GM12892 (cell line): Measurements from ENCODE around the gene GTF2H3.
A peak's percentile ranks its signal among the peaks of the same experiment; 100 is the strongest.

Source experiments
- DNase-seq: peaks from one replicate; pipeline ENCODE4 v3.0.0; 2011; ENCODE audit not compliant: insufficient read length
- FAIRE-seq: peaks from 2 replicates; lab custom pipeline; 2011; peaks lifted over from hg19 to GRCh38; lab: Jason Lieb, UNC
- POLR2A ChIP-seq: IDR thresholded peaks from 2 replicates; pipeline ENCODE4 v1.6.1; 2011; ENCODE audit warnings: low read depth, low read length, control low read depth
- POLR2AphosphoS5 ChIP-seq: IDR thresholded peaks from 2 replicates; pipeline ENCODE4 v1.6.1; 2011; ENCODE audit warnings: low read depth, low read length, control low read depth
- TAF1 ChIP-seq: IDR thresholded peaks from 2 replicates; pipeline ENCODE4 v1.6.1; 2011; ENCODE audit warnings: low read depth, mild to moderate bottlenecking, control low read depth, low read length, borderline replicate concordance

Gene GTF2H3

DNA sequence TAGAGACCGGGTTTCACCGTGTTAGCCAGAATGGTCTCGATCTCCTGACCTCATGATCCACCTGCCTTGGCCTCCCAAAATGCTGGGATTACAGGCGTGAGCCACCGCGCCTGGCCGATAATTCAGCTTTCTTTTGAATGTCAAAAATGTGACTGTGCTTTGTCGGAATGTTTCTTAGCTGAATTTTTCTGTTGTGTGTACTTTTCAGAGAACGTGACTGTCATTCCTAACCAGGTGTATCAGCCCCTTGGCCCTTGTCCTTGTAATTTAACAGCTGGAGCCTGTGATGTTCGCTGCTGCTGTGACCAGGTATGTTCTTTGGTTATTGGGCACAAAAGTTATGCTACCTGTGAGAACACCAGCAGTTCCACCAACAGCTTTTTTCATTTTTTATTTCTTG is 45.4 kb downstream of the GTF2H3 start:
- DNase-seq: no peak
- no peak for FAIRE-seq
- TF ChIP-seq POLR2AphosphoS5 (no peak), TAF1 (no peak), POLR2A (no peak)

DNA sequence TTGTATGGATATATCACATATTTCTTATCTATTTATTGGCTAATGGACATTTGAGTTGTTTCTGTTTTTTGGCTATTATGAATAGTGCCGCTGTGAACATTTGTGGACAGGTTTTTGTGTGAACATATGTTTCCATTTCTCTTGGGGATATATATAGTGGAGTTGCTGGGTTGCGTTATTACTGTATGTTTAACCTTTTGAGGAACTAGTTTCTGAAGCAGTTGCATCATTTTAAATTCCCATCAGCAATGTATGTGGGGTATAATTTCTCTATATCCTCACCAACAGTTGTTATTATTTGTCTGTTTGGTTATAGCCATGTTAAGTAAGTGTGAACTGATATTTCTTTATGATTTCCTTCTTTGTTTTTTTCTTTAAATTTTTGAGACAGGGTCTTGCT is 48.0 kb downstream of the GTF2H3 start:
- TF ChIP-seq POLR2A (no peak), POLR2AphosphoS5 (no peak), TAF1 (no peak)
- FAIRE-seq (peak; percentile 73), DNase-seq (no peak)

DNA sequence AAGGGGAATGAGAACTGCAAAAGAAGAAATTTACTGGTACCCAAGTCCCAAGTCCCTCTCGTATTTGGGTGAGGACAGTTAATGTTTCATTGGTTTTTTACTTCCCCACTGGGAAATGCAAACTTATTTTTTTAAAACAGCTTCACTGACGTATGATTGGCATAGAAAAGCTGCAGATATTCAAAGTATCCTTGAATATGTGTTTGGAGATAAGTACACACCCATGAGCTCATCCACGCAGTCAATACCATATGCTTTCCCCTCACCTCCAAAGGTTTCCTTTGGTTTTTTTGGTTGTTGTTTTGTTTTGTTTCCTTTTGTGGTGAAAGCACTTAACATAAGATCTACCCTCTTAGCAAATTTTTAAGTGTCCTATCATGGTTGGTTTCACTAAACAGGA is 50.3 kb downstream of the GTF2H3 start:
- TF ChIP-seq TAF1 (no peak), POLR2AphosphoS5 (no peak), POLR2A (no peak)
- DNase-seq: no peak
- no peak for FAIRE-seq

DNA sequence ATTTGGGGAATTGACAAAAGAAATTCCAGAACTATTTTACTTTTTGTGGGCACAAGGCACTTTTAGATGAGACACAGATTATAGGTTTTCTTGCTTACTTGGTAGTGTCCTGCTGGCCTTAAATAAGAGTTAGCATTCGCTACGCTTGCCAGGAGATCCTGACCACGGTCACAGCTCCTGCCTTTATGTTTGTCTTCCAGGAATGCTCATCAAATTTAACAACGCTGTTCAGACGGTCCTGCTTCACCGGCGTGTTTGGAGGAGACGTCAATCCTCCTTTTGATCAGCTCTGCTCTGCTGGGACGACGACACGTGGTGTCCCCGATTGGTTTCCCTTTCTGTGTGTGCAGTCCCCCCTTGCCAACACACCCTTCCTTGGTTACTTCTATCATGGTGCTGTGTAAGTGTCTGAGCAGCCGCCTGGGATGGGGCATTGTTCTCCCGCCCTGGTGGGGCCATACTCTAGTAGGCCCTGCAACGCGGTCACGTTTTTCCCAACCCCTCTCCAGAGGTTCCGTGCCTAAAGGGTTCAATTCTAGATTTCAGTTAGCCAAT is 53.1 kb downstream of the GTF2H3 start:
- TF ChIP-seq POLR2A: no peak
- TF ChIP-seq POLR2AphosphoS5: no peak
- no peak for TF ChIP-seq TAF1
- no peak for DNase-seq
- FAIRE-seq: no peak

DNA sequence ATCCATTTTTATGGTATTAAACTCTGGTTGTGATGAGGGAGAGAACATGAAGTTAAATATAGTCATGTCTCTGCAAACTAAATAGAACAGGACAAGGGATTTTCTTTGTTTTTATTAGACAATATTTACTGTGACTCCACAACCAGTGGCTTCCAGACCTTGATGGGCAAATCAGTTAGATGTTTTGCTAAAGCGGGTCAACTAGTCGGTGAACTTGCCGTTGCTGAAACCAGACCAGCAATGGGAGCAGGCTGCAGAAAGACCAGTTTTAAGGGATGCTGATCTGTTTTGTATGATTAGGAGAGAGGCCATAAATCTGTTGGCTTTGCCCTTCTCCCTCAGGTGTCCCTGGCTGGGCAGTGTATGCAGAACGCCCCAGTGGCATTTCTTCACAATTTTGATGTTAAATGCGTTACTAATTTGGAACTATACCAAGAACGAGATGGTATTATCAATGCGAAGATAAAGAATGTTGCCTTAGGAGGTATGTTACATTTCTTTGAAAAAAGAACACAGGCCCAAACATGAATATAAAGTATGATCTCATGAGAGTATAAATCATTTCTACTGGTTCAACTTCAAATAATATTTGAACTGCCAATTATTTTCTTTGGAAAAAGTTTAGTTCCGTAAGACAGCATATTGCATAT is 56.7 kb downstream of the GTF2H3 start:
- no peak for FAIRE-seq
- no peak for DNase-seq
- no peak for TF ChIP-seq POLR2A
- TF ChIP-seq POLR2AphosphoS5: no peak
- no peak for TF ChIP-seq TAF1

DNA sequence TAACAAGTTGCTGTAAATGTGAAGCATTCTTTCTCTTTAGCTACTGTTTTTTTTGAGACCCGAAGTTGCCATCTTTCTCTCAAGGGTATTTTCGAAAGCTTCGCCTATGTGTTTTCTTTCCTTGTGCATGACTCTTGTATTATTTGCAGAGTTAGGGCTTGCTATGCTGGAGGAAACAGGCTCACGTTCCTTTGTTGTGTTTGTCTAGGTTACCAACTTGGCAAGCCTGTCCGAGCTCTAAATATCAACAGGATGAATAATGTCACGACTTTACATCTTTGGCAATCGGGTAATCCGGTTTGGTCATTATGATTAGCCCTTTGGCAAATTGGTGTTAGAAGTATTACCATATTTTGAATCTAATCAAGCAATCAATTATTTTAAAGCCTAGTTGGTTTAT is 62.6 kb downstream of the GTF2H3 start:
- DNase-seq (no peak), FAIRE-seq (no peak)
- TF ChIP-seq POLR2AphosphoS5 (no peak), TAF1 (no peak), POLR2A (no peak)

DNA sequence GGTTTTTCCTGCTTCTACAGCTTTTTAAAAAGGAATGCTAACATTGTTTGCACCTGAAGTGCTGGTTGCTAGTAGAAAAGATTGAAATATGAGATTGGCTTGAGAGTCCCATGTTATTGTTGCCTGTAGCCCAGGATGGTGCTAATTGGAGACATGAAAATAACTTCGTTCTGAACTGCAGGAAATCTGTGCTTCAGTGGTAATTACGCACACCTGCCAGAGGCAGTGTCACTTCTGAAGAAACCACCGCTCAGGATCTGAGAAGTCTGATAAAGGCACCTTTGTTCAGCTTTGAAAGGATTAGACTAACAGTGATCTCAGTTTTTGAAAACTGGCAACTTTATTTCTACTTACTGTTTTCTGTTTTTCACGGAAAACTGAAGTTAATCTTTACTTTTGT is 63.0 kb downstream of the GTF2H3 start:
- TF ChIP-seq TAF1: no peak
- no peak for TF ChIP-seq POLR2A
- no peak for TF ChIP-seq POLR2AphosphoS5
- no peak for DNase-seq
- no peak for FAIRE-seq

DNA sequence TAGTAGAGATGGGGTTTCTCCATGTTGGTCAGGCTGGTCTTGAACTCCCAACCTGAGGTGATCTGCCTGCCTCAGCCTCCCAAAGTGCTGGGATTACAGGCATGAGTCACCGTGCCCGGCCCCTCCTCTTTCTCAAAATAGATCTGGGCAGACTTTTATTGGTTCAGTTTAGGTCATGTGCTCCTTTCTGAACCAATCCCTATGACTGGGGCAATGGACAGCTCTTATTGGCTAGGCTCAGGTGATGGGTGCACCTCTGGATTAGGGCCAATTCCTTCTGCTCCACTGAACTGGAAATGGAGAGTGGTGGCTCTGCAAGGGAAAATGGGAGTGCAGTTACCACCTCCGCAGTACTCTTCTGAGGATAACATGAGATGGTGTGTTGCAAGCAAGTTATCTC is 72.3 kb downstream of the GTF2H3 start:
- FAIRE-seq: no peak

DNA sequence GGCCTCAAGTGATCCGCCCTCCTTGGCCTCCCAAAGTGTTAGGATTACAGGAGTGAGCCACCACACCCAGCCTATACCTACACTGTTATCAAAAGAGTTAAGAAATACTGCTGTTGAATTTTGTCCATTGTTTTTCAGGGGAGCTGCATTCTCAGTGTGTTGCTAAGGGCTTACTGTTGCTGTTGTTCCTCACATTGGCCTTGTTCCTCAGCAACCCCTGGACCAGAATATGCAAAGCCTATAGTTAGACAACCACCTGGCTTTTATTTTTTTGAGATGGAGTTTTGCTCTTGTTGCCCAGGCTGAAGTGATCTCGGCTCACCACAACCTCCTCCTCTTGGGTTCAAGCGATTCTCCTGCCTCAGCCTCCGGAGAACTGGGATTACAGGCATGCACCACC is 73.8 kb downstream of the GTF2H3 start:
- no peak for FAIRE-seq
- TF ChIP-seq TAF1 (no peak), POLR2AphosphoS5 (no peak), POLR2A (no peak)
- DNase-seq: no peak

More for the DNA sequence above, 72.3 kb downstream of the GTF2H3 start:
- TF ChIP-seq POLR2AphosphoS5 (no peak), POLR2A (no peak), TAF1 (no peak)
- DNase-seq: no peak
